Heart left ventricle (tissue), 13 donors: ENCODE results near the gene PCDHB11.

ENCODE experiments used
- POLR2A ChIP-seq, 2 donors: fragments of 450-650 bp; IDR thresholded peaks; one replicate each; pipeline ENCODE4 v1.6.1; 2017; ENCODE audit warnings: antibody characterized with exemption in 2 of 2, mild to moderate bottlenecking in 2 of 2, moderate library complexity in 2 of 2
- TF ChIP-seq, protein P1 (sequence below), 12 donors: fragments of 200-600 bp; sonication (generic) in 4 of 12; IDR thresholded peaks; one replicate each; pipeline versions ENCODE4 v1.5.0 to v1.8.0; 2018 to 2022; ENCODE audit warnings: antibody characterized with exemption in 12 of 12, mild to moderate bottlenecking in 5 of 12
- donor health status: ischemic (EF 13 %, LVEDD 7.1; RV severe dilation, severe dysfunction).
- donor health status: DM: no; HTN: yes; CAD: no.
- donor health status: DM: no; HTN: no; CAD: no.
- donor health status: ischemic (EF 25% LVEDD 6.9; RV normal size, moderate dysfunction).
- donor health status: ischemic (EF 25% LVEDD 5.7; RV mildly dilated, moderate dysfunction).
- donor health status: ischemic (EF 35%, LVEDD 5.7; RV mildly dilated, moderate dysfunction).
- donor health status: nonischemic (EF 11% LVEDD 7.7; RV severe dilation, severe dysfunction).
- donor health status: DM: yes; HTN: yes; CAD: no.
- donor health status: PGD.
- donor health status: ischemic (EF 29% LVEDD 5.4; RV normal size, mild dysfunction).
- donor health status: nonischemic (EF 23%, LVEDD 6.1; RV moderate dilation, normal function).

- TF ChIP-seq POLR2A (IDR thresholded peaks at IDR 0.05) = no peak
- TF ChIP-seq, protein P1, sequence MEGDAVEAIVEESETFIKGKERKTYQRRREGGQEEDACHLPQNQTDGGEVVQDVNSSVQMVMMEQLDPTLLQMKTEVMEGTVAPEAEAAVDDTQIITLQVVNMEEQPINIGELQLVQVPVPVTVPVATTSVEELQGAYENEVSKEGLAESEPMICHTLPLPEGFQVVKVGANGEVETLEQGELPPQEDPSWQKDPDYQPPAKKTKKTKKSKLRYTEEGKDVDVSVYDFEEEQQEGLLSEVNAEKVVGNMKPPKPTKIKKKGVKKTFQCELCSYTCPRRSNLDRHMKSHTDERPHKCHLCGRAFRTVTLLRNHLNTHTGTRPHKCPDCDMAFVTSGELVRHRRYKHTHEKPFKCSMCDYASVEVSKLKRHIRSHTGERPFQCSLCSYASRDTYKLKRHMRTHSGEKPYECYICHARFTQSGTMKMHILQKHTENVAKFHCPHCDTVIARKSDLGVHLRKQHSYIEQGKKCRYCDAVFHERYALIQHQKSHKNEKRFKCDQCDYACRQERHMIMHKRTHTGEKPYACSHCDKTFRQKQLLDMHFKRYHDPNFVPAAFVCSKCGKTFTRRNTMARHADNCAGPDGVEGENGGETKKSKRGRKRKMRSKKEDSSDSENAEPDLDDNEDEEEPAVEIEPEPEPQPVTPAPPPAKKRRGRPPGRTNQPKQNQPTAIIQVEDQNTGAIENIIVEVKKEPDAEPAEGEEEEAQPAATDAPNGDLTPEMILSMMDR (IDR thresholded peaks at IDR 0.05) = no peak
Observed at GRCh38 chr5:141150993-141151325, 48.5 kb upstream of the PCDHB11 start.
